Measurements from ENCODE around the gene LCLAT1. TPM values are rescaled to one million over a fixed set of nuclear protein-coding genes. Genes with fewer than 3 reads are reported as not detected.
A peak's percentile ranks its signal among the peaks of the same experiment; 100 is the strongest.

LCLAT1 gene
- total RNA-seq, 2 experiments from 2014 or later: 19.0 to 20.5 TPM

DNA sequence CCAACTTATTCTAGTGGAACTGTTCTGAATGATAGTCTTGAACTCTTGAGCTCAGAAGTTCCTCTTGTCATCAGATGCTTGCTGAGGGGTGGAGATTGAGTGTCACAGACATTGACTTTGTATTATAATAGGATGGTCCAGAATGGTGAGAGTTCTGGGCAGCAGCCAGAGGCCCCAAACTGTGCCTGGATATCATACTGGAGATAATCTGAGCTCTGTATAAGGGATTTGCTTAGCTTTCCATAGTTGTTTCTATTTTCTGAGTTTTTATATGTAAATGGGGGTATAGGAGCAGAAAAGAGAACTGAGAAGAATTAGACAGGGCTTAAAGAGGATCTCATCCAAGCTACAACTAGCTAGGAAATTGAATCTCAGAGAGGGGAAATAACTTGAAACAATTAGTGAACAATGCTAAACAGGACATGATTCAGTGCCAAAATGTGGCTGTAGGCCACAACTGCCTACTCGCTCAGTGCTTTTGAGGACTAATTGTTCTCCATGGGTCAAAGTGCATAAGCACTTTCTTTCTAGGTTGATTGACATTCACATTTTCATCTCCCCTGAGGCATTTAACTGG, 10.1 kb upstream of the LCLAT1 start:
- intact Hi-C loops (cut with micrococcal nuclease): no loop called here
- Mint-ChIP-seq H3K4me1 (ENCODE audit: low read depth) (peaks cover 30% of the 10 kb centered on the region), H3K36me3 (ENCODE audit: low read depth) (no peaks in the 10 kb centered on the region), H3K4me3 (no peak overlapping the region), H3K27me3 (no peaks in the 10 kb centered on the region), H3K9me3 (no peaks in the 10 kb centered on the region), H3K27ac (peak overlapping the region; percentile 37)
- CTCF ChIA-PET: interaction anchor here (0.6 to 1.3 kb wide), 4 partner anchors 9 to 273 kb away, joined by 3 read pairs; no protein-coding TSS in a partner anchor
- DNase-seq (peak; percentile 26), ATAC-seq (peak; percentile 74)
- TF ChIP-seq, protein P1, sequence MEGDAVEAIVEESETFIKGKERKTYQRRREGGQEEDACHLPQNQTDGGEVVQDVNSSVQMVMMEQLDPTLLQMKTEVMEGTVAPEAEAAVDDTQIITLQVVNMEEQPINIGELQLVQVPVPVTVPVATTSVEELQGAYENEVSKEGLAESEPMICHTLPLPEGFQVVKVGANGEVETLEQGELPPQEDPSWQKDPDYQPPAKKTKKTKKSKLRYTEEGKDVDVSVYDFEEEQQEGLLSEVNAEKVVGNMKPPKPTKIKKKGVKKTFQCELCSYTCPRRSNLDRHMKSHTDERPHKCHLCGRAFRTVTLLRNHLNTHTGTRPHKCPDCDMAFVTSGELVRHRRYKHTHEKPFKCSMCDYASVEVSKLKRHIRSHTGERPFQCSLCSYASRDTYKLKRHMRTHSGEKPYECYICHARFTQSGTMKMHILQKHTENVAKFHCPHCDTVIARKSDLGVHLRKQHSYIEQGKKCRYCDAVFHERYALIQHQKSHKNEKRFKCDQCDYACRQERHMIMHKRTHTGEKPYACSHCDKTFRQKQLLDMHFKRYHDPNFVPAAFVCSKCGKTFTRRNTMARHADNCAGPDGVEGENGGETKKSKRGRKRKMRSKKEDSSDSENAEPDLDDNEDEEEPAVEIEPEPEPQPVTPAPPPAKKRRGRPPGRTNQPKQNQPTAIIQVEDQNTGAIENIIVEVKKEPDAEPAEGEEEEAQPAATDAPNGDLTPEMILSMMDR (IDR thresholded peaks at IDR 0.05): no peak
- POLR2A ChIA-PET: interaction anchor here (0.9 to 1.3 kb wide), 2 partner anchors 9 to 11 kb away, joined by 4 to 5 read pairs; no protein-coding TSS in a partner anchor

DNA sequence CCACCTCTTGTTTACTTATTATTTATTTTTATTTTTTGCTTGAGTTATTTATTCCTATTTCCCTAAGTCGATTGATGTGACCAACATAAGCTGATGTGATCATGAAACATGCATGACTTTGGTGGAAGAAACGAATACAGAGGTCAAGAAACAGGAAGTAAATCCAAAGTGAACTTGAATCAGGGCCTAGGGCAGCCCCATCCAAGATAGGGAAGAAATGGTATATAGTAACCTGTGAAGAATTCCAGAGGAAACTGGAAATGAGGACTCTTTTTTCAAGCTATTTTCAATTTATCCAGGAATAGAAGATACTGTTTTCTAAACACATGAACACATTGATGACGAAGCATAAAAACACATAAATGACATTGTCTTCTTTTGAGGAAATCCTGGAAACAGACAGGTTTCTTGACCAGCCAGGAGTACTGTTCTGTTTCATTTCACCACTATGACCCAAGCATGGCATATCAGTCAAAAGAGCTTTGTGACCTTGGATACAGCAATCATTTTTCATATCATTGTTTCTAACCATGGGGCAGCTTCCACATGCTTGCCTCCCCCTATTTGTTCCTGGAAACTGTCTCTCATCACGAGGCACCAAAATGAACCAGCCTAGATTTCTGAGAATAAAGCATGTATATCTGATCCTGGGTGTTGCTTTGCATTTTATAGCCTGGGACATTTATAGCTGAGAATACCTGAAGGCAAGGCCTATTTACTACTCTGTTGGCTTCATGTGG, 9.1 kb upstream of the LCLAT1 start:
- H3K4me1 Mint-ChIP-seq (ENCODE audit: low read depth): peaks cover 30% of the 10 kb centered on the region
- no peaks in the 10 kb centered on the region for H3K27me3 Mint-ChIP-seq
- intact Hi-C loops (cut with micrococcal nuclease): no loop called here
- no peaks in the 10 kb centered on the region for H3K9me3 Mint-ChIP-seq
- H3K27ac Mint-ChIP-seq: no peak overlapping the region
- POLR2A ChIA-PET: interaction anchor here (0.5 to 1.1 kb wide), 4 partner anchors 9 to 206 kb away, joined by 3 to 4 read pairs (median 4); partner anchors contain the start of gene LCLAT1
- H3K4me3 Mint-ChIP-seq: no peak overlapping the region
- CTCF ChIA-PET: interaction anchor here (1.2 to 1.4 kb wide), 3 partner anchors 14 to 273 kb away, joined by 3 to 4 read pairs (median 3); no protein-coding TSS in a partner anchor
- H3K36me3 Mint-ChIP-seq (ENCODE audit: low read depth): no peaks in the 10 kb centered on the region
- DNase-seq (no peak), ATAC-seq (no peak)
- TF ChIP-seq, protein P1 (IDR thresholded peaks at IDR 0.05): no peak

DNA sequence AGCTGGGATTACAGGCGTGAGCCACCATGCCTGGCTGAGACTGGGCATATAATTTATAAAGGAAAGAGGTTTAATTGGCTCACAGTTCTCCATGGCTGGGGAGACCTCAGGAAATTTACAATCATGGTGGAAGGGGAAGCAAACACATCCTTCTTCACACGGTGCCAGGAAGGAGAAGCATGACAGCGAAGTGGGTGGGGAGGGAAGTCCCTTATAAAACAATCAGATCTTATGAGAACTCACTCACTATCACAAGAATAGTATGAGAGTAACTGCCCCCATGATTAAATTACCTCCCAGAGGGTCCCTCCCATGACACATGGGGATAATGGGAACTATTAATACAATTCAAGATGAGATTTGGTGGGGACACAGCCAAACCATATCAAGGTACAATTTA, 7.8 kb upstream of the LCLAT1 start:
- H3K27me3 Mint-ChIP-seq: no peaks in the 10 kb centered on the region
- peak overlapping the region; percentile 48 for H3K27ac Mint-ChIP-seq
- peaks cover 30% of the 10 kb centered on the region for H3K4me1 Mint-ChIP-seq (ENCODE audit: low read depth)
- no peaks in the 10 kb centered on the region for H3K9me3 Mint-ChIP-seq
- no peak for ATAC-seq
- ChIA-PET CTCF (interaction anchor here (1.4 to 1.5 kb wide), 2 partner anchors 202 to 272 kb away, joined by 3 read pairs; no protein-coding TSS in a partner anchor), POLR2A (interaction anchor here (0.5 to 1.0 kb wide), 2 partner anchors 8 to 94 kb away, joined by 4 read pairs; partner anchors contain the start of gene LCLAT1)
- intact Hi-C loops (cut with micrococcal nuclease): no loop called here
- no peaks in the 10 kb centered on the region for H3K36me3 Mint-ChIP-seq (ENCODE audit: low read depth)
- TF ChIP-seq, protein P1 (IDR thresholded peaks at IDR 0.05): no peak
- no peak overlapping the region for H3K4me3 Mint-ChIP-seq
- DNase-seq: no peak

DNA sequence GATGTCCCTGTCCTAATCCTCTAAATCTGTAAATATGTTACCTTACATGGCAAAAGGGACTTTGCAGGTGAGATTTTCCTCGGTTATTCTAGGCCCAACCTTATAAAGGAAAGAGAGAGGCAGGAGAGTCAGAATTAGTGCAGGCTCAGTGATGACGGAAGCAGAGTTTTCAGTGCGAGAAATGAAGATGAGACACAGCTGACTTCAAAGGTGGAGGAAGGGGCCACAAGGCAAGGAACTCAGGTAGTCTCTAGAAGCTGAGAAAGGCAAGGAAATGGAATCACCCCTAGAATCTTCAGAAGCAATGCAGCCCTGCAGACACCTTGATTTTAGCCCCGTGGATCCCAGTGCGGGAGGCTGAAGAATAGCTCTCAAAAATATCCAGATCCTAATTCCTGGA, 7.2 kb upstream of the LCLAT1 start:
- H3K4me1 Mint-ChIP-seq (ENCODE audit: low read depth): peaks cover 30% of the 10 kb centered on the region
- intact Hi-C loops (cut with micrococcal nuclease): no loop called here
- CTCF ChIA-PET: interaction anchor here (1.2 to 1.5 kb wide), 2 partner anchors 9 to 203 kb away, joined by 3 read pairs; no protein-coding TSS in a partner anchor
- H3K27ac Mint-ChIP-seq: peak overlapping the region; percentile 48
- POLR2A ChIA-PET: no interaction called here
- TF ChIP-seq, protein P1 (IDR thresholded peaks at IDR 0.05): no peak
- H3K36me3 Mint-ChIP-seq (ENCODE audit: low read depth): no peaks in the 10 kb centered on the region
- DNase-seq: no peak
- ATAC-seq: peak; percentile 43
- H3K9me3 Mint-ChIP-seq: no peaks in the 10 kb centered on the region
- H3K4me3 Mint-ChIP-seq: no peak overlapping the region
- H3K27me3 Mint-ChIP-seq: no peaks in the 10 kb centered on the region

DNA sequence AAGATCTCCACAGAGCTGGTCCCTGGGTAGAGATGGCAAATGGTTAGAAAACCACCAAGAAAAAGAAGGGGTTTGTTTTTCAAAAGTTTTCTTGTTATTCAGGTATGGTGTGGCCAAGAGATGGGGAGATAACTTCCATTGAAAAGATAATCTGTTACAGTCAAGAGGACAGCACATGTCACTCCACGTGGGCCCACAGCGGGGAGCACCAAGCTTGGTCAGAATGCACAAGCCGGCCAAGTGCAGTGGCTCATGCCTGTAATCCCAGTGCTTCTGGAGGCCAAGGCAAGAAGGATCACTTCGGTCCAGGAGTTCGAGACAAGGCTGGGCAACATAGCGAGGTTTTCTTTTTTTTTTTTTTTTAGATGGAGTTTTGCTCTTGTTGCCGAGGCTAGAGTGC, 6.0 kb upstream of the LCLAT1 start:
- CTCF ChIA-PET: no interaction called here
- Mint-ChIP-seq H3K4me3 (no peak overlapping the region), H3K36me3 (ENCODE audit: low read depth) (no peaks in the 10 kb centered on the region), H3K4me1 (ENCODE audit: low read depth) (peaks cover 34% of the 10 kb centered on the region), H3K9me3 (no peaks in the 10 kb centered on the region), H3K27ac (no peak overlapping the region), H3K27me3 (no peaks in the 10 kb centered on the region)
- ATAC-seq (no peak), DNase-seq (no peak)
- intact Hi-C loops (cut with micrococcal nuclease): no loop called here
- POLR2A ChIA-PET: no interaction called here
- TF ChIP-seq, protein P1 (IDR thresholded peaks at IDR 0.05): no peak
